GM21723 (cell line): ENCODE measurements around the gene LIME1.
A peak's percentile ranks its signal among the peaks of the same experiment; 100 is the strongest.

Experiments
- ATAC-seq: cut with Tn5 transposase; IDR thresholded peaks from one replicate; pipeline ENCODE4 v1.9.1; 2021; ENCODE audit warnings: mild to moderate bottlenecking, moderate library complexity; ENCODE audit not compliant: unreplicated experiment

The LIME1 gene

DNA sequence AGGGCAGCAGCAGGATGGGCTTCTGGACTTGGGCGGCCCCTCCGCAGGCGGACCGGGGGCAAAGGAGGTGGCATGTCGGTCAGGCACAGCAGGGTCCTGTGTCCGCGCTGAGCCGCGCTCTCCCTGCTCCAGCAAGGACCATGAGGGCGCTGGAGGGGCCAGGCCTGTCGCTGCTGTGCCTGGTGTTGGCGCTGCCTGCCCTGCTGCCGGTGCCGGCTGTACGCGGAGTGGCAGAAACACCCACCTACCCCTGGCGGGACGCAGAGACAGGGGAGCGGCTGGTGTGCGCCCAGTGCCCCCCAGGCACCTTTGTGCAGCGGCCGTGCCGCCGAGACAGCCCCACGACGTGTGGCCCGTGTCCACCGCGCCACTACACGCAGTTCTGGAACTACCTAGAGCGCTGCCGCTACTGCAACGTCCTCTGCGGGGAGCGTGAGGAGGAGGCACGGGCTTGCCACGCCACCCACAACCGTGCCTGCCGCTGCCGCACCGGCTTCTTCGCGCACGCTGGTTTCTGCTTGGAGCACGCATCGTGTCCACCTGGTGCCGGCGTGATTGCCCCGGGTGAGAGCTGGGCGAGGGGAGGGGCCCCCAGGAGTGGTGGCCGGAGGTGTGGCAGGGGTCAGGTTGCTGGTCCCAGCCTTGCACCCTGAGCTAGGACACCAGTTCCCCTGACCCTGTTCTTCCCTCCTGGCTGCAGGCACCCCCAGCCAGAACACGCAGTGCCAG is 39.7 kb upstream of the LIME1 start, which contains the start of gene TNFRSF6B:
TSS of gene TNFRSF6B (plus strand) at position 25 of the 729 bp plus-strand sequence. CDS start at position 141, 116 bp downstream.
- no peak for ATAC-seq

DNA sequence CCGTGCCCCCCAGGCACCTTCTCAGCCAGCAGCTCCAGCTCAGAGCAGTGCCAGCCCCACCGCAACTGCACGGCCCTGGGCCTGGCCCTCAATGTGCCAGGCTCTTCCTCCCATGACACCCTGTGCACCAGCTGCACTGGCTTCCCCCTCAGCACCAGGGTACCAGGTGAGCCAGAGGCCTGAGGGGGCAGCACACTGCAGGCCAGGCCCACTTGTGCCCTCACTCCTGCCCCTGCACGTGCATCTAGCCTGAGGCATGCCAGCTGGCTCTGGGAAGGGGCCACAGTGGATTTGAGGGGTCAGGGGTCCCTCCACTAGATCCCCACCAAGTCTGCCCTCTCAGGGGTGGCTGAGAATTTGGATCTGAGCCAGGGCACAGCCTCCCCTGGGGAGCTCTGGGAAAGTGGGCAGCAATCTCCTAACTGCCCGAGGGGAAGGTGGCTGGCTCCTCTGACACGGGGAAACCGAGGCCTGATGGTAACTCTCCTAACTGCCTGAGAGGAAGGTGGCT is 39.1 kb upstream of the LIME1 start:
- ATAC-seq, result no peak

DNA sequence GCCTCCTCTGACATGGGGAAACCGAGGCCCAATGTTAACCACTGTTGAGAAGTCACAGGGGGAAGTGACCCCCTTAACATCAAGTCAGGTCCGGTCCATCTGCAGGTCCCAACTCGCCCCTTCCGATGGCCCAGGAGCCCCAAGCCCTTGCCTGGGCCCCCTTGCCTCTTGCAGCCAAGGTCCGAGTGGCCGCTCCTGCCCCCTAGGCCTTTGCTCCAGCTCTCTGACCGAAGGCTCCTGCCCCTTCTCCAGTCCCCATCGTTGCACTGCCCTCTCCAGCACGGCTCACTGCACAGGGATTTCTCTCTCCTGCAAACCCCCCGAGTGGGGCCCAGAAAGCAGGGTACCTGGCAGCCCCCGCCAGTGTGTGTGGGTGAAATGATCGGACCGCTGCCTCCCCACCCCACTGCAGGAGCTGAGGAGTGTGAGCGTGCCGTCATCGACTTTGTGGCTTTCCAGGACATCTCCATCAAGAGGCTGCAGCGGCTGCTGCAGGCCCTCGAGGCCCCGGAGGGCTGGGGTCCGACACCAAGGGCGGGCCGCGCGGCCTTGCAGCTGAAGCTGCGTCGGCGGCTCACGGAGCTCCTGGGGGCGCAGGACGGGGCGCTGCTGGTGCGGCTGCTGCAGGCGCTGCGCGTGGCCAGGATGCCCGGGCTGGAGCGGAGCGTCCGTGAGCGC is 38.5 kb upstream of the LIME1 start:
- ATAC-seq, result no peak

DNA sequence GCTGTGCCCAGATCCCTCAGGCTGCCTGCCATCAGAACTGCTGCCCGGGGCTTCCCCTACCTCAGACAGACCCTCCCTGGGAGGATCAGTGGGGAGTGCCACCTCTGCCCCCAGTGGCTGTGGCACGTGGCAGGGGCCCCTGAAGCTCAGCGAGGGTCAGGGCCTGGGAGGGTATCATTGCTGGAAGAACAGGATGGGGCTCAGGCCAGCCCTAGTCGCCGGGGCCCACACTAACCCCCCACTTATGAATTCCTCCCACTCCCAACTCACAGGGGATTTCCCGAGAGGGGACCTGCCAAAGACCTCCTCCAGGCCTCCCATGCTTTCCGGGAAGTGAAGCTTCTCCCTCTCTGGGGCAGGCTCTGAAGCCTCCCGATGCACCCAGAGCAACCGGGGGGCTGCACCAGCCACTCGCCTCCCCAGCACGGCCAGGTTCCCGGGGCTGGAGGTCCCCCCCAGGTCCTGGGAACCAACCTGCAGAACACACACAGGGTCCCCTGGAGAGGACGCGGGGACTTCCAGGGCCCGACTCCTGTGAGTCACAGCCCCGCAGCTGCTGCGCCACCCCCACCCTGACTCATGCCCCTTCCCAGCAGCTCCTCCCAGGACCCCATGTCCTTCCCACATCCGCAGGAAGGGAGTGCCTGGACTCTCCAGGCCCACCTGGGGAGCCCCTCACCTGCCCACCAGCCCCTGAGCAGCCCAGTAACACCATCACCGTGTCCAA is 37.6 kb upstream of the LIME1 start:
- ATAC-seq, result no peak

DNA sequence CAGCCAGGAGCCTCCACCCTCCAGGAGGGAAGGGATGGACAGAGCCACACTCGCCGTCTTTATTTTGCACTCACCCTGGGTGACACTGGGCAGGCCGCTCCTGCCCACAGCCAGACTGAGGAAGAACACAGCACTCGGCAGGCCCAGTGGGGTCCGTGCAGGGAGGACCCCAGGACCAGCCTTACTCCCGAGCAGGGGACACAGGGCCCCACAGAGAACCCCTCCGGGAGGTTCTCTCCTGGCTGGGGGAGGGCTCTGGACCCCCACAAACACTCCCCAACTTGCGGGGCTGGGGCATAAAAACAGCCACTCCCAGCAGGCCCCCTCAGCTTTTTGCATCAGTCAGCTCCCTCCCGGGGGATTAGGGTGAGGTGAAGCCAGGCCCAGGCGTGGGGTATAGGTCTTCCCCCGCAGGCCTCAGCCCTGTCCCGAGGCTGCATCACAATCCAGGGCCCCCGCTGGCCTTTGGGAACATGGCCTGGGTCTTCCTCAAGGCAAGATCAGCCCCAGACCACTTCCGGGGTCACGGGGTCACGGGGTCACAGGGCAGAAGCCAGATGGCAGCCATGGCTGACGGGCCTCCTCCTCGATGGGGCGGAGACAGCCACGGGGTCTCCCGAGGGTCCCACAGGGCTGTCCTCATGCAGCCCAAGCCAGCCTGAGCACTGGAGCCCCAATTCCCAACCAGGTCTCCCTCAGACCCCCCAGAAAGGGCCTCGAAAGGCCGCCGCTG is 36.8 kb upstream of the LIME1 start:
- ATAC-seq, result no peak

DNA sequence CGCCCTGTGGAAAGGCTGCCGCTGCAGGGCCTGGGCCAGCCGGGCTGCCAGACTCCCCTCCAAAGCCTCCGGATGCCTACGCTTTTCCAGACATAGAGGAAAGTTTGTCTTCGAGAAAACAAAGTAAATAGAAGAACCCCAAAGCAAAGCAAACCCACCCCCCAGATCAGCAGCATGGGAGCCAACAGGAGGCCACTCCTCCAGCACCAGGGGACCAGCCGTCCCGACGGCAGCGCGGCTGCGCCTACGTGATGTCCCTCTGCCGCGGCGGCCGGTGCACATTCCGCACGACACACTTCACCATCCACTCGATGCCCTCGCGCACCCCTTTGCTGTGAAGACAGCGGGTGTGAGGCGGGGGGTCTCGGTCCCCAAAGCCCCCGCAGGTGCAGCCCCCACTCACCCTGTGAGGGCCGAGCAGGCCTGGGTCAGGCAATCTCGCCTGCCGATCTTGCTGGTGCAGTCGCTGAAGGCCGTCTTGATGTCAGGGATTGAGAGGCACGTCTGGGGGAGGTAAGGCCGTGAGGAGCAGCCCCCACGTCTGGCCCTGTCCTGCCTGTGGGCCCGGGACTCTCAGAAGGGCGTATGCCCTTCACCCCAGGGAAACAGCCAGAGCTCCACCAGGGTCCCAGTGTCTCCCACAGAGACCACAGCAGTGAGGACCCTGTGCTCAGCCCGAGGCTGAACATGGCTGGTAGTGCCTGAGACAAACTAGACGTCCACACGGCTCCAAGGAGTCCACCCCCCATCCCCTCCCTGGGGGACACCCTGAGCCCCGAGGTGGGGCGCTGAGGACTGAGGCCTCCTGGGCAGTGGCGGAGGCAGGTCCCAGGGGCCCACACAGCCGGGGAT is 36.0 kb upstream of the LIME1 start:
- ATAC-seq, result no peak

DNA sequence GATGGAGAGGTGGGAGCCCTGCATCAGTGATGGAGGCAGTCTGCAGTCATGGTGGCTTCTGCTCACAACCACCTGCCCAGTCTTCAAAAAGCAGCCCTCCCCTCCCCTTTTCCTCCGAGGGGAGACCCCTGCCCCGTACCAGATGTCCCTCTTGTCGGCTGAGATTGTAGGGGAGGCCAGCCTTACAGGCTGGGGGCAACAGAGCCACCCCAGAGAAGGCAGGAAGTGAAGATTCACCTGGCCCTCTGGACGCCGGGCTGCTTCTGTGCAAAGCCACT is 35.5 kb upstream of the LIME1 start:
- no peak for ATAC-seq

DNA sequence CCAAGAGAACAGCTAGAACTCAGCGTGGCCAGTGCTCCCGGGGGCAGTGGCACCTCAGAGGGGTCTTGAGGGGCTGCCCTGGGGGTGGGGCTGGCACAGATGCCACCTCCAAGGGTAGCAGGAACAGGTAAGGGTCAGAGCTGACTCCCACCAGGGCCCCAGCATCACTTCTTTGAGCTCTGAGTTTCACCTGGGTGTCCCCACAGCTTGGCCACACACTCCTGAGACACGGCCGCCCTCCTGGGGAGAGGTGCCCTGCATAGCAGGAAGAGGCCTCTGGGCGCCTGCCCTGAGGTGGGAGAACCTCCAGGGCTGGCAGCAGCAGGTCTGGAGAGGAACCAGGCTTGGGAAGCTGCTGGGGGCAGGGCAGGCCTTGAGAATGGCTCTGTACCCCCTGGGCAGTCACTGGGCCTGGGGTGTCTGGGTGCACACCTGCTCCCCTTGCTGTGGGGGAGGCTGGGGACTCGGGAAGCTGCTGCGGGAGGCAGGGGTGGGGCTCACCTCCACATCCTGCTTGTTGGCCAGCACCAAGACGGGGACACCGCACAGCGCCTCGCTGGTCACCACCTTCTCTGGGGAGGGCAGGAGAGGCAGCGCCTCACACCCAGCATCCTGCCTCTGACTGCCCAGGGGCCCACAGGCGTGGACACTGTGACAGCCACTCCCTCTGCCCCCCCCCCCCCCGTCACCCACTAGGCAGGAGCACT is 35.0 kb upstream of the LIME1 start:
- ATAC-seq, result no peak

DNA sequence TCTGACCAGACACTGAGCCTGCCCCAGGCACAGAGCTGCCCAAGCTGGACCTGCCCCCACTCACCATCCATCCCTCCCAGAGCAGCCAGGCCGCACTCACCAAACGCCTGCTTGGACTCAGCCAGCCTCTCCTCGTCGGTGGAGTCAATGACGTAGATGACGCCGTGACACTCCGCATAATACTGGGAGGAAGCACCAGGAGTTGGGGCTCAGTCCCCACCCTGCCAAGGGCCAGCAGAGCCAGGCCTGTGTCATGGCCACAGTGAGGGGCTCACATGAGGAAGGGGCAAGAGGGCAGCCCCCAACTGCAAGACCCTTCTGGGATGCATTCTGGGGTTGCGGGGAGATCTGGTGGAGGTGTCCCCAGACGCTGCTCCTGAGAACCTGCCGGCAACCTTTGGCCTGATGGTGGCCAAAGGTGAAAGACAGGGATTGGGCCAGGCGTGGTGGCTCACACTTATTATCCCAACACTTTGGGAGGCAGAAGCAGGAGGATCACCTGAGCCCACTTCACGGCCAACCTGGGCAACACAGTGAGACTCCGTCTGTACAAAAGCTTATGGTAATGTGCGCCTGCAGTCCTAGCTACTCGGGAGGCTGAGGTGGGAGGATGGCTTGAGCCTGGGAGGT is 34.3 kb upstream of the LIME1 start:
- no peak for ATAC-seq

DNA sequence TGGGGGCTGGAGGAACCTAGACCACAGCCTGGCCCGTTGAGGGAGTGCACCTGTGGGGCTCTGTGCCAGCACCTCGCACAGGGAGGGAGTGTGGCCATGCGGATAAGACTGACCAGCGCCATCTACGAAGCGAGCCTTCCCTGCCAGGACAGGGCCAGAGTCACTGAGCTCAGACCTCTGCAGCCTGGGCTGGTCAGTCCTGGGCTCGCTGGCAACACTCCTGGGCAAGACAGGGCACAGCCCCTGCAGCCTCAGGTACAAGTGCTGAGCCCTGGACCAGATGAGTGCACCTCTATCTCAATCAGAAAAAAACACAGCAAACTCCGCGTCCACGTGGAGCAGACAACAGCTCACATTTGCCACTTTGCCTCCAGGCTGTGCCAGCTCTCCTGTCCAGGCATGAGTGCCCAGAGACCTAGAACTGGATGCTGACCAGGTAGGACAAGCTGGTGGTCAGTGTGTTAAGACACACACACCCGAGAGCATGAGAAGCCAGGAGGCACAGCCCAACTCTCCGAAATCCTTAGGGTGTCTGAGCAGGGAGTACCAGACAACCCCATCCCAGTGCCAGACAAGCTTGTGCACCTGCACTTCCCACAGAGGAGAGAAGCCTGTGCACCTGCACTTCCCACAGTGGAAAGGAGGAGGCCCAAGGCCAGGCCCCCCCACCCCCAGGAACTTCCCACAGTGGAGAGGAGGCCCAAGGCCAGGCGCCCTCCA is 33.6 kb upstream of the LIME1 start:
- no peak for ATAC-seq

DNA sequence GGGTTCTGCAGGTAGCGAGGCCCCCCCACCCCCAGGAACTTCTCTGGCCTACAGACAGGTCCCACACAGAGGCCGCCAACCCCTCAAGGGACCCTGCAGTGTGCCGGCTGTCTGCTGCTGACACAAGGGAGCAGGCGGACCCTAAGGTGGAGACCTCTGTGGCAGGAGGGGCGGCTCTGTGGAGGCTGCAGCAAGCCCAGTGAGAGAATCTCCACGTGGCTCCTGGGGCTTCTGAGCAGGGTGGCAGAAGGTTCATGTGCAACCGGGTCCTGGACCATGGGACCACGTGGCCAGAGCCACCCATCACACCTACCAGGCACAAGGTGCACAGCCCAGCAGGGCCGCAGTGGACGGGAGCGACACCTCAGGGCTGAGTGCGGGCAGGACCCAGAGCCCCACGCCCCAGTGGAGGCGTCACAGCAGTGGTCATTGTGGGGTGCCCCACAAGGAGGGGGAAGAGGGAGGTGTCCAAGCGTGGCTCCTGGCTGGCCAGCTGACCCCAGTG is 32.9 kb upstream of the LIME1 start:
- ATAC-seq, result no peak

DNA sequence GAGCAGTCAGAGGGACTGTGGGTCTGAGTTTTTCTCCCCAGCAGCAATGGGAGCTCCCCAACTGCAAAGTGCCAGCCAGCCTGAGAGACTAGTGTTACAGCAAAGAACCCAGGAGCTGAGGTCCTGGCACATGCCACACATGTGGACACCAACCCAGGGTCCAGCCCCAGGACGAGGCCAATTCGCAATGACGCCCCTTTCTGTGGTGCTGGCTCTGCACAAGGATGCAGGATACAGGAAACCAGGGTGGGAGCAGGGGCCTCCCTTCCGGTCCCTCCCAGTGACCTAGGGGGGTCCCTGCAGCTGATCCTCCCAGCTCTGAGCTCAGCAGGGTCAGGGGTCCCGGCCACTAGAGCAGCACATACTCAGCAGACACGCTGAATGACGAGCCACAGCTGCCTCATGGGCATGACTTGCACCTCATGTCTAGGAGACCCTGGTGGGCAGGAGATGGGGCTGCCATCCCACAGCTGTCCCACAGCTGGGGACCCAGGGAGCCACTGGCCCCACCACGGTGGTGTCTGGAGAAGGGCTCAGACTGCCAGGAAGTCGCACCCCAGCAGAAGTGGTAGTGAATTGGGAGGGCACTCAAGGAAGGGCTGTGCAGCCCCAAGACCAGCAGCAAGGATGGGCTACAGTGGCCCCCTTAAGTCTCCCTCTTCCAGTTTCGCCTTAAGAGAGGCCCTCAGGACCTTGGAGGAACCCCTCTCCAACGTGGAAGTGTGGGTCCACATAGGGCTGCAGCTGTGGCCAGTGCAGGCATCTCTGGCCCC is 32.3 kb upstream of the LIME1 start:
- ATAC-seq, result no peak

DNA sequence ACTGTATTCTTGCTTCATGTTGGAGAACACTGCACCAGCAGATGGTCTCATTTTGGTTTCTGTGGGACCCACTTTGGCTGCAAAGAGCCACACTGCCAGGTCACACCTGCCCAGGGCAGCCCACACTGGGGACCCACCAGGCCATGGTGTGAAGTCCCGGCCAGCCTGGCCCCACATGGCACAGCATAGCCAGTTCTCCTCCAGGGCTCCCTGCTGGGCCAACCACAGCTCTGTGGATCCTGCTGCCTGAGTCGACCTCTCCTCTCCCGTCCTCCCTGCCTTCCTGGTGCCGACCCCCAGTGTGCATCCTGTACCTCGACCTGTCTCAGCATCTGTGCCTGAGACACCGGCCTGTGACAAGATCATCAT is 31.7 kb upstream of the LIME1 start:
- ATAC-seq, result no peak

DNA sequence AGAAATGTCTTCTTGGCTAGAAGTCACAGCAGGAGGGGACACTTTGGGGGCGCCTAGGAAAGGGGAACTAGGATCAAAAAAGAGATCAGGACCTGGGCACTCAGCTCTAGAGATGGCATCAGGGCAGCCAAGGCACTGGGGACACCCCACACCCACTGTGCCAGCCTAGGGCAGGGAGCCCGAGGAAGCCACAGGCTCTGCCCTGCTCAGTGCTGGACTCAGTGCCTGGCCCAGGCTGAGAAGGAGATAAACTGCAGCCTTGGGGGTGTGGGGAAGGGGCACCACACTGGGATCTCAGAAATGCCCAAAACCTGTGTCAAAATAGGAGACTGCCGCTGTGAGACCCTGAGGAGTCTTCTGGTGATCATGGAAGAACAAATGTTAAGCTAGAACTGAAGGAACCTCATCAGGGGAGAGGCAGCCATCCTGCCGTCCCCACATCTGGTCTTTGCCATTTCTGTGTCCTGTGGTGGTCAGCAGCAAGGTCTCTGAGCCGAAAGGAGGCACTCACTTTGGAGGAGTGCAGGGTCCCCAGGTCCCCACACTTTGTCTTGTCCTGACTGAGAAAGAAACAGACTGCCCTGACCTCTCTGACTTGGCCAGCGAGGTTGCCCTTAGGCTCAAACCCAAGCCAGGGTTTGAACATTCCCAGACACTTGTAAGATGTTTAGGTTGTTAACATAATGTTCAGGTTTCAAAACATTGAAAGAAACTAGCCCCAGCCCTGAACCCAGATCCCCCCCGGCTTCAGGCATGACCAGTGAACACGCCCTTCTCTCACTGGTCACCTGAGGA is 31.0 kb upstream of the LIME1 start:
- ATAC-seq, result no peak

DNA sequence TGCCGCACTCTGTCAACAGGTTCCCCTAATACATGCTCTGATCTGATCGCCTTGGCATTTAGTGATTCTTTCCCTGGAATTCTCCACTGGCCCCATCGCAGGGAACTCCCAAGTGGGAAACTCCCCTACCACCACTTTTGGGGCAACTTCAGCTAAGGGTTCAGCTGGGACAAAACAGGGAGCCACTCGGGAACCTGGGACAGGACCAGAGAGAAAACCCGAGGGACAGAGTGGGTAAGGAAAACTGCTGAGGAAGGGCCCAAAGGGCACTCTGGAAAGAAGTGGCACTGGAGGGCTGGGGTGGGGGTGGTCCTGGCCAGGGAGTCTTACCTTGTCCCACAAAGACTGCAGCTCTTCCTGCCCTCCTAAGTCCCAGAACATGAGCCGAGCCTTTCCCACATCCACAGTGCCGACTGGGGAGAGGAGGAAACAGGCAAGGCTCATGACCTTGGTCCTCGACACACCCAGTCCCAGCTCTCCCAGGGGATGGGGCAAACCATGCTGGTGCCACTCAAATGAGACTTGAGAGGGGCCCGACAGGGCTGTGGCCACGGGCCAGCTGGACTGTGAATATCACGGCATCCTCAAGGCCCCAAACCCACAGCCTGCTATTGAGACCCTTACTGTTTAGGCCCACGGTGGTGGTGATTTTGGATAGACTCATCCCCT is 30.3 kb upstream of the LIME1 start:
- no peak for ATAC-seq

DNA sequence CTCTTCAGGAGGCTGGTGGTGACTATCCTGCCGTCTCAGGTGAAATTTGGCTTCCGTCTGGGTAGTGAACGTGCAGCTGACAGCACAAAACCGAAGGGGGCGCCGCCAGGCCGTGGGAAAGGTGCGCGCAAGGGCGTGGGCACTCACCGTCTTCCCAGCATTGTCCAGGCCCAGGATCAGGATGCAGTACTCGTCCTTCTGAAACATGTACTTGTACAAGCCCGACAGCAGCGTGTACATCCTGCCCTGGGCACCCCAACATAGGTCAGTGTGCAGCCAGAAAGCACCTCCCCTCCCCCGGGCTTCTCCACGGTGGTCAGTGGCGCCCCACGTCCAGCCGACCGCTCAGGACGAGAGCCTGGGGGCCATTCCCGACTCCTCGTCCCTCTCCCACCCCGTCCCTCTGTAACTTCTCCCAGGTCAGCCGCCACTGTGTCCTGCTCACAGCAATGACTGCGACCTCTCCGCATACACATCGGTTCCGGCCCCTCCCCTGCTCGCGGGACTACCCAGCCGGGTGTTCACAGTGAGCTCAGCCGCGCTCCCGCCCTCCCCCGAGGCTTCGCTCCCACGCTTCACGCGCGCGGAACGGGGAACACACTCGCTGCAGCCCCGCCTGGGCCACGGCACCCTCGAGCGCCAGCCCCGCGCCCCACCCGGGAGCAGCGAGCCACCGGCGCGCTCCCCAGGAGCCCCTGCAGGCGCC is 29.5 kb upstream of the LIME1 start:
- ATAC-seq, result peak; percentile 30
